HG02588 (cell line): ENCODE data around the gene TMEM14C.

Experiments used
- ATAC-seq: cut with Tn5 transposase; IDR thresholded peaks from one replicate; pipeline ENCODE4 v1.9.1; 2021; ENCODE audit warnings: mild to moderate bottlenecking, moderate library complexity; ENCODE audit not compliant: unreplicated experiment

Gene TMEM14C

DNA sequence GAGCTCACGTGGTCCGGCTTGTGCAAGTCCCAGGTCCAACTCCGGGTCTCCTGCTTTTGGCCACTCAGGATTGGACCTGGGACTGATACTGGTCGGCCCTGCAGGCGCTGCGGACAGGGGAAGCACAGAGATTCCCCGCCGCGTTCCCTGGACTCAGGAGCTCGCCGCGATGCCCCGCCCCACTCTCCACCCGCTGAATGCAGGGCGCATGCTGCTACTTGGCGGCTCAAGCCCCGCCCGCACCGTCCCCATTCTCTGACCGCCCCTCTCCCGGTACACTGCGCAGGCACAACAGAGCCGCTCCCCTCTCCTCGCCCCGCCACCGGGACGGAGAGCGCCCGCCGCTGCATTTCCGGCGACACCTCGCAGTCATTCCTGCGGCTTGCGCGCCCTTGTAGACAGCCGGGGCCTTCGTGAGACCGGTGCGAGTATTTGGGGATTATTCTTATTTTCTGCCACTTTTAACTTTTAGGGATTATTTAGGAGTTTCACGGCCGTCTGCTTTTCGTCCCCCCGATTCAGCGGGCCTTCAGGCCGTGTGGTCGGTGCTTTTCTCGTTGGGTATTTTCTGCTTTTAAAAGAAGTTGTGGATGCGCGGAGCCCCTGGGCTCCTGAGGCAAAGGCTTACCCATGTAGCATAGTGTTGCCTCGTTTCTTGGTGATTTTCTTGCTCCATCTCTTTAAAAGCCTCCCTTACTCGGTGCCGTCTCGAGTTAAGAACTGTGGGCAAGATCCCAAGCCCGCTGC lies at the start of gene TMEM14C:
Gene TMEM14C, plus strand, starts transcription at position 251 of the 747 bp plus-strand sequence. CDS start 1,544 bp downstream, outside the sequence.
- ATAC-seq = peak; percentile 94

DNA sequence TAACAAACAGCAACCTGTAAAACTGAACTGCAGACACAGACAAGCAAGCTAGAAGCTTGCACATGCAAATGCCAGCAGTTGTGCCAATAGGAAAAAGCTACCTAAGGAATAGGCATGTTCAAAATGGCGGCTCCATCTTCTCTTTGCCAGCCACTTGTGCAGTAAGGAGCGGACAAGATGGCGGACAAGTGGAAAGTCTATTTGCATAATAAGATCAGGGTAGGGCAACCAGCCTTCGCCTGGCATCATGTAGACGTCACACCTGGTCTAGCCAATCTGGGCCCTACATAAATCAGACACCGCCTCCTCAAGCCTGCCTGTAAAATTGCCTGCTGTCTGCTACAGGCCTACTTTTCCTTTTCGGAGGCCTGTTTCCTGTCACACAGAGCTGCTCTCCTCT lies 46.5 kb upstream of the TMEM14C start:
- no peak for ATAC-seq

DNA sequence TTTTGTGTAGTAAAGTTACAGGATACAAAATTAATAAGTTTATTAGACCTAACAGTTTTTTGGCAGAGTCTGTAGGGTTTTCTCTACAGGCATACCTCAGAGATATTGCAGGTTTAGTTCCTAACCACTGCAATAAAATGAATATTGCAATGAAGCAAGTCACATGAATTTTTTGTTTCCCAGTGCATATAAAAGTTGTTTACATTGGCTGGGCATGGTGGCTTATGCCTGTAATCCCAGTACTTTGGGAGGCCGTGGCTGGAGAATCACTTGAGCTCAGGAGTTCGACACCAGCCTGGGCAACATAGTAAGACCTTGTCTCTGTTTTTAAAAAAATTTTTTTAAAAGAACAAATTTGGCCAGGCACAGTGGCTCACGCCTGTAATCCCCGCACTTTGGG lies 44.4 kb upstream of the TMEM14C start:
- no peak for ATAC-seq

DNA sequence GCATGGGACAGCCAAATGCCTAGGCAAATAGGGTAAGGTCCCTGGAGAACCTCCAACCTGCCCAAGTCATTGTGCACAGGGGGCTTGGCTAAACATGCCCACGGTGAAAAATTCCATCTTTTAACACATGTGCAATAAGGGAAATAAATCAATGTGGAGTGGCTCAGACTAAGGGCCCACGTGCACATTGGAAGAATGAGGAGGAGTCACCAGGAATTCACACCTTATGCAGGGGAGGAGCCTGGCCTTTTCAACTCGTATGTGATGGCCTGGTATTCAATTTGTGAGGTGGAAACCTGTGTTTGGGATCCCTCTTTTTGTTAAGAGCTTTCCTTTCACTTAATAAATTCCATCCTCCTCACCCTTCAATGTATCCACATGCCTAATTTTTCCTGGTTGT lies 41.1 kb upstream of the TMEM14C start:
- ATAC-seq = no peak

DNA sequence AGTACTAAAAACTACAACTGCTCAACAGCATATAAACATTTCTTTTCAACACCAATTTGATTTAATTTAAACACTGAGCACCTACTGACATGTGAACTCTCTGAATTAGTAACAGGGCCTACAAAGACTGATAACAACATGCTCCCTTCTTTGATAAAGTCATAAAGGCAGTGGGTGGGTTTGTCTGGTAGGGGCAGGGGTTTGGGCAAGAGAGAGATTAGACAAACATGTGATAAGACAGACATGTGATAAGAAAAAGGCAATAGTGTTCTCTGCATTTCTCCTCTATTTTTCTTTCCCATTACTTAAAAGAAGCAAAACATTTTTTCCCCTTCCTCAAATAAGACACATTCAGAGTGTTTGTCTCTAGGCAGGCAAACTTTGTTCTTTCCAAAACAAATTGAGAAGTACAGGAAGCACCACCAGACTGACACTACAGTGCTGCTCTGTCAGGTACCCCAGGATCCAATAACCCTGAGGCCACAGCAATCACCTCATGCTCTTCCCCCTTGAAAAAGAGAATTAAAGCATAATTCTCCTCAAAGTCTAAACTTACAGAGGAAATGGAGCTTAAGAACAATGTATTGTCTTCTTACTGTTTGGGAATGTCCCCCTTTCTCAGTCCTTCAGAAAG lies 40.4 kb upstream of the TMEM14C start:
- ATAC-seq = no peak

DNA sequence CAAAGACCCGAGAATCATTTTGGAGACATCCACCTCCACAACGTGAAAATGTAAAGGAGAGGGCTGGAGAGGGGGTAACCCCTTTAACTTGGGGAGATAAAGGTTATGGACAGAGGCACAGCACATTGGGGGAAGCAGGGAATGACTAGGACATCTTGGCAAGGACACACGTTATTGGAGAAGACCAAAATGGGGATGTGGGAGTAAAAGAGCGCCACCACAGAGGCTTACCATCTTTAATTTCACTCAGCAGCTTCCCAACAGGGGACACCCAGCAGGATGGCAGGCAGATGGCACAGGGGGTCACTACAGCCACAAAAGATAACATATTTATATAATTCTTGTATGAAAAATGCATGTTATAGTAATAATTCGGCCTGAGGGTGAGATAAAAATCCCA lies 38.3 kb upstream of the TMEM14C start:
- no peak for ATAC-seq

DNA sequence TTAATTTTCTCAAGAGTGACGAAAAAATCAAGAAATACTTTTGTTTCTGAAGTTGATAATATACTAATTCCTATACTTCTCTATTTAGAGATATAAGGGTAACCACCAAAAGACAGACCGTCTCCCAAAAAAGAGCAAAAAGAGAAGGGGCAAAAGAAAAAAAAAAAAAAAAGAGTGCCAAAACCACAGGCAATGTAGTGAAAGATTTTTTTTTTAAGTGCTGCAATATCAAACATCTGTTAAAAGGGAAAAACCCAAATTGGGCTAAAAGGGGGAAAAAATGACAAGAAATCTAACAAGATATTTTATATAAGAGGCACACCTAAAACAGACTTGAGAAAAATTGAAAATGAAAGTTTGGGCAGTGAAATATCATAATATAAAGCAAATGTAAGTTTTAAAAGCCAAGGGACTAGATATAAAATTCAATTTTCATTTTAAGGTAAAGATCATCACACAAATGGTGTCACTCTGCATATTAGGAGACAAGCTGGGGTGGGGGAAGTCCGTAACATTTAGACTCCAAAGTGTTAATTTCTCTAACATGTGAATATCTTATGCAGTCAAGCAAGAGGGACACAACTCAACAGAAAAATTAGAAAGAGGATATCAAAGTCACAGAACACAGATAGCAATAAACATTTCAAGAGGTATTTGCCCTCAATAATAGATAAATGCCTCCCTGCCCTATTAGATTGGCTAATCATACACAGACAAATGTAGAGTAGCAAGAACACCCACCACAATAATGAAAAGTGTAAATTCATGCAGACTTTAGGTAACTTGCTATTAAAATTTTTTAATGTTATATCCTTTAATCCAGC lies 37.6 kb upstream of the TMEM14C start:
- ATAC-seq = no peak

DNA sequence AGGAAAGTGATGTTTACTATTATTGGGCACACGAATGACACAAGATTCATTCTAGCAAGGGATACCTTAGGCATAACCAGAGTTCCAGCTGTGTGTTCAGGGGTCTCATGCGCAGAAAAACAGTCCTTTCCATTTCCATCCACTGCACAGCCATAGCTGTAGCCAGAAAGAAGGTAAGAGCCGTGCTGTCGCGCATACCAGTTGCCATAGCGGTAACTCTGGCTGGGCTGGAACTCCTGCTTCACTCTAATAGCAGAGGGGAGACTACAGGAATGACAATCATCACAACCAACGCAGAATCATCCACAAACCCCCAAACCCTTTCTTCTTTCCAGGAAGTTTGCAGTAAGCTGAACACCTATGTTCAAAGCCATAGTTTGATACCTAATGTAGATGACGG lies 36.0 kb upstream of the TMEM14C start:
- no peak for ATAC-seq

DNA sequence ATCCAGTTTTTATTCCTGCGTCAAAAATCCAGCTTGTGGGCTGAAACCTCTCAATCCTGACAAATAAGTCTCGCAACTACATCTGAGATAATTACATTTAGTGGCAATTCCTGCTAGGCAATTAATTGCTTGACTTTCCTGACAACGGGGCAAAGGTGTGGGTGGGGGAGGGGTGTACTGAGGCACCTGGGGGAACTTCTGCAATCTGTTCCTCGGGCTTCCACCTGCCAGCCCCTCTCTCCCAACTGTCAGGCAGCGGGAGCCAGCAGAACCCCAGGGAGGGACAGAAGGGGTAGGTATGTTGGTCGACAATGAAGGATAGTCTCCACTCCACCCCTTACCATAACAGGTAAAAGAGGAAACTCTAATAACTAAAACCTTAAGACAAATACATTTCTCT lies 35.3 kb upstream of the TMEM14C start:
- no peak for ATAC-seq

DNA sequence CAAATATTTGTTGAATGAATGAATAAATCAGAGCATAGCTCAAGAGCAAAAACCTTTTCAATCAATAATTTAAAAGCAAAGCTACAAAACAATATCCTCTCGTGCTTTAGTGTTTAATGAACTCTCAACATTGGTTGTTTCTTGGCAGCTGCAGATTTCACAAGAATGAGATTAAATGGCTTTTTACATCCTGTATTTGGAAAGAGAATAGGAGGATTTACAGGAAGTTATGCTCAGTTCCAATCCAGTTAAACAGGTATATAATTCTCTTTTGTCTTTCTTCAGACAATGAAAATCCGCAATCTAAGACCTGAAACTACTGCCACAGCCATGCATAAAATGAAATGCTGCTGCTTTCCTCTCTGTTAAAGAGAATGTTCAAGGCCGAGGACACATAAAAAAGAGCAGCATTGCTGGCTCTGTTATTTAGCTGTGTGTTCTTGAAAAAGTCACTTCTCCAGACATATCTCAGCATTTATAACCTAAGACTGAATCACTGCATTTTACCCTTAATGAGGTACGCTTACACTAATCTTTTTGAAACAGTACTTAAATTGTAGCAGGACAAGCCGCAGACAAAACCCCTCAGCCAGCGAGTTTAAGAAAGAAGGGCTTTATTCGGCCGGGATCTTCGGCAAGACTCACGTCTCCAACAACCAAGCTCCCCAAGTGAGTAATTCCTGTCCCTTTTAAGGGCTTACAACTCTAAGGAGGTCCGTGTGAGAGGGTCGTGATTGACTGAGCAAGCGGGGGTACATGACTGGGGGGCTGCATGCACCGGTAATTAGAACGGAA lies 32.0 kb upstream of the TMEM14C start:
- no peak for ATAC-seq

DNA sequence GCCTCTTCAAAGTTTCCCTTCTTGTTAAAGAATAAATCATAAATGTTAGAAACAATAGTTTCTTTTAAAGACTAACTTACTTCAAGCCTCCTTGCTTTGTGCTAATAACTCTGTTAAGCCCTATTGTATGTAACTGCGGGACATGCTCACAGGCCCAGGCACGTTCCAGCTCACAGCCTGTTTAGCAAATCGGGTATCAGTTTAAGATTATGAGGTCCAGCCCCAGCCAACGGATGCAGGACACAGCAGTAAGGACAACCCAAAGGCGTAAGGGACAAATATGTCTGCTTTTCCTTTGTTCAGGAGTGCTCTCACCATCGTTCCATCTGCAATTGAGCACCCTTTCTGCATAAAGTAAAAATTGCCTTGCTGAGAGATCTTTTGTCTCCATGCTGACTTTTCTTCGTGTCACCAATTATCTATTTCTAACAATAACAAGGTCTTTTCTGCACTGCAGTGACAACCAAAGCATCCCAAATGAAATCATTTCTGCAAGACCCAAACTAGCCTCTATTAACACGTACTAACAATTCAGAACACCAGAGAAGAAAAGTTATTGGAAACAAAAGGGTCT lies 29.8 kb upstream of the TMEM14C start:
- no peak for ATAC-seq

DNA sequence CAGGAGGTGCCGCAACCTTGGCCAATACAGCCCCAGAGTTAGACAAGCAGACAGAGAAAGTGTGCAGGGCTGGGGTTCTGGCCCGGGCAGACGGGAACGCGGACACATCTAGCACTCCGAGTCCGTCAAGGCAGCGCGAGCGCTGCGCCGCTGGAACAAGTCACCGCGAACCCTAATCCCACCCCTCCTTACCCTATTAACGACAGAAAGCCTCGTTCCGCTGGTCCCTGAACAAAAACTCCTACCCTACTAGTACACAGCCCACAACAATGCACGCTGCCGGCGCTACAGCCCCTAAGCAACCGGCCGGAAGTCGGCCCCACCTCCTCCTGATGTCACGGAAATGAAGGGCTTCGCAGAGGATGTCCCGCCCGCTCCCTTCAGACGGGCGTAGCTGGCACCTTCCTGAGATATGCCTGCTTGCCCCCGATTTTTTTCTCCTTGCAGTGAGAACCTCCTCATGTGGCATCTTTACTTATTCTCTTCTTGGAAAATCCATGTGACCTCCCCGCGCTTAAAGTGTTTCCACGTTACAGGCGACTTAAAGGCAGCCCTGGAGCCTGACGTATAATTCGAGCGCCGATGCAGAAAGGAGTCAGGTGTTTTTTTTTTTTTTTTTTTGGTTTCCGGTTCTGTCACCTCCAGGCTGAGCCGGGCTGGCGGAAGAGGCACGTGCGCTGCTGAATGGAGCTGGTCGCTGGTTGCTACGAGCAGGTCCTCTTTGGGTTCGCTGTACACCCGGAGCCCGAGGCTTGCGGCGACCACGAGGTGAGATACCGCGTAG lies 28.4 kb upstream of the TMEM14C start, which contains the start of the genes C6orf52 and PAK1IP1:
Gene C6orf52, minus strand, starts transcription at position 315 of the 784 bp plus-strand sequence. CDS start 7,066 bp downstream, outside the sequence.
Gene PAK1IP1, plus strand, starts transcription at position 671 of the 784 bp plus-strand sequence. Its CDS starts 14 bp downstream, at position 685.
- ATAC-seq = peak; percentile 99

DNA sequence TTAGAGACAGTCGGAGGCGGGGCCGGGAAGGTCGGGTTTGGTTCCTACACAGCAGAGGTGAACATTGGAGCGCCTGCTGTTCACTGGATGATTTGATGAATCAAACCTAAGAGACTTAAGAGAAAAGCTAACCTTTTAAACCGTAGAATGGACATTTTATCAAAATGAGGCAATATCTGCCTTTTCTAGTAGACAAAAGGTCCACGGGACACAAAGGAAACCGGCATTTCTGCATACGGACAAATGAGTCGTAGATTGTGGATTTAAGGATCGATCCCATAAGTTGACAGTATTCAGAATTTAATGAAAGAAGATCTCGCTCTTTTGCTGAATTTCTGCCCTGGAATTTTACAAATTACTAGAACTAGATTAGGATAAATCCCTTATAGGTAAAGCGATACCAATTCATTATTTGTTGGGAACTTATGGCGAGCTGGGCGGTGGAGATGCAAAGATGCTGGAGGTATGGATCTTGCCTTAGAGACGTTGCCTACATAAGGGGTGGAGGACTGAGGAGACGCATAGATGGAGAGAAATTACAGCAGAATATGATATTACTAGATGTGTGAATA lies 27.7 kb upstream of the TMEM14C start:
- no peak for ATAC-seq

DNA sequence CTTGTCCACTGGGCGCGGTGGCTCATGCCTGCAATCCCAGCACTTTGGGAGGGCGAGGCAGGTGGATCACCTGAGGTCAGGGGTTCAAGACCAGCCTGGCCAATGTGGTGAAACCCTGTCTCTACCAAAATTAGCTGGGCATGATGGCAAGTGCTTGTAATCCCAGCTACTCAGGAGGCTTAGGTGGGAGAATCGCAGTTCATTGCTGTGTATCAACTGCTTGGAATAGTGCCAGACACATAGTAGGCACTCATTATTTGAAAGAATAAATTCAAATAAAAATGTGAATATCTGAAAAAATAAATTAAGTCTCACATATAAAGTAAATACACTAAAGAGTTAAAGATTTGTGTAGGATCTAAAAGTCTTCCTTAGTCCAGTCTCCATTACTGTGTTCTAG lies 26.2 kb upstream of the TMEM14C start:
- ATAC-seq = no peak

DNA sequence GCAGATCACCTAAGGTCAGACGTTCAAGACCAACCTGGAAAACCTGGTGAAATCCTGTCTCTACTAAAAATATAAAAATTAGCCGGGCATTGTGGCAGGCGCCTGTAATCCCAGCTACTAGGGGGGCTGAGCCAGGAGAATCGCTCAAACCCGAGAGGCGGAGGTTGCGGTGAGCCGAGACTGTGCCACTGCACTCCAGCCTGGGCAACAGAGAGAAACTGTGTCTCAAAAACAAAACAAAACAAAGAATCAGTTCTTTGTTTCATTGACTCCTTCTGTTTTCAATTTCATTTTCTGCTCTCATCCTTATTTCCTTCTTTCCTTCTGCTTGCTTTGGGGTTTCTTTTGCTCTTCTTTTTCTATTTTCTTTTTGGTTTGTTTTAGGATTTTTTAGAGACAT lies 8.9 kb upstream of the TMEM14C start:
- ATAC-seq = no peak

DNA sequence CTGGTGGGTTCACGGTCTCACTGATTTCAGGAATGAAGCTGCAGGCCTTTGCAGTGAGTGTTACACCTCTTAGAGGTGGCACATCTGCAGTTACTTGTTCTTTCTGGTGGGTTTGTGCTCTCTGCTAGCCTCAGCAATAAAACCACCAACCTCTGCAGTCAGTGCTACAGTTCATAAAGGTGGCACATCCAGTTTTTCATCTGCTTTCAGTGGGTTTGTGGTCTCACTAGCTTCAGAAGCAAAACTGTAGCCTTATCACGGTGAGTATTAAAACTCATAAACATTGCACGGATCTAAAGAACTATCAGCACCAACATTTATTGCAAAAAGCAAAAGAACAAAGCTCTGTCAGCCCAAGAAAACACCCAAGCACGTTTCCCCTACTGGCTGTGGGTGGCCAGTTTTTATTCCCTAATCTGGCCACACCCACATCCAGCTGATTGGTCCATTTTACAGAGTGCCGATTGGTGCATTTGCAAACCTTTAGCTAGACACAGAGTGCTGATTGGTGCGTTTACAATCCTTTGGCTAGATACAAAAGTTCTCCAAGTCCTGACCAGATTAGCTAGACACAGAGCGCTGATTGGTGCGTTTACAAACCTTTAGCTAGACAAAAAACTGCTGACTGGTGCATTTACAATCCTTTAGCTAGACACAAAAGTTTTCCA lies 3.4 kb upstream of the TMEM14C start:
- no peak for ATAC-seq

DNA sequence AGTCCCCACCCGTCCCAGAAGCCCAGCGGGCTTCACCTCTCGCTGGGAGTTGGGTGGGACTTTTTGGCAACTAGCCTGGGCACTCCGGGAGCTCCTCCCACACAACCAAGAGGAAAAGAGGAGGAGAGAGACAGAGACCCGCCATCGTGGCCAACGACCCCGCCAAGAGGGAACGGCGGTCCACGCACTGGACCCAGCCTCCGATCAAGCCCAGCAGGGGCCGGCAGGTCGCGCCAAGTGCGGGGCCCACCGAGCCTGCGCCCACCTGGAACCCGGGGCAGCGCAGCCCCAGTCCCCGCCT lies 3.0 kb upstream of the TMEM14C start:
- no peak for ATAC-seq

DNA sequence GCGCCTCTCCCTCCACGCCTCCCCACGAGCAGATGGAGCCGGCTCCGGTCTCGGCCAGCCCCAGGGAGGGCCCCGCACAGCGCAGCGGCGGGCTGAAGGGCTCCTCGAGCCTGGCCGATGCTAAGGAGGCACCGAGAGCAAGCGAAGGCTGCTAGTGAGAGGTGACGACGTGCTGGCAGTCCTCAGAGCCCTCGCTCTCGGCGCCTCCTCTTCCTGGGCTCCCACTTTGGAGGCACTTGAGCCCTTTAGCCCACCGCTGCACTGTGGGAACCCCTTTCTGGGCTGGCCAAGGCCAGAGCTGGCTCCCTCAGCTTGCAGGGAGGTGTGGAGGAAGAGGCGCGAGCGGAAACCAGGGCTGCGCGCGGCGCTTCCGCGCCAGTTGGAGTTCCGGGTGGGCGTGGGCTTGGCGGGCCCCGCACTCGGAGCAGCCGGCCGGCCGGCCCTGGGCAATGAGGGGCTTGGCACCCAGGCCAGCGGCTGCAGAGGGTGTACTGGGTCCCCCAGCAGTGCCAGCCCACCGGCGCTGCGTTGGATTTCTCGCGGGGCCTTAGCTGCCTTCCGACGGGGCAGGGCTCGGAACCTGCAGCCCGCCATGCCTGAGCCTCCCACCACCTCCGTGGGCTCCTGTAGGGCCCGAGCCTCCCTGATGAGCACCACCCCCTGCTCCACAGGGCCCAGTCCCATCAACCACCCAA lies 2.5 kb upstream of the TMEM14C start:
- peak; percentile 26 for ATAC-seq
